Measurements from ENCODE around the gene FKBP4.

- no peak for TF ChIP-seq EZH2 (IDR thresholded peaks at IDR 0.05; ENCODE audit: insufficient read depth, low read length)
- no peak for TF ChIP-seq CTCF (IDR thresholded peaks at IDR 0.05; ENCODE audit: insufficient read depth, low read depth, low read length)
Observed at GRCh38 chr12:2749580-2749979, 45.2 kb upstream of the FKBP4 start.

Measured in astrocyte (in vitro differentiated cells and primary cell).